ENCODE data around the gene KNL1. TPM values are rescaled to one million over a fixed set of nuclear protein-coding genes. Genes with fewer than 3 reads are reported as not detected.
"Not testable (repeated sequence)": the region's sequence is repeated elsewhere in the genome, so short reads cannot be mapped to it uniquely, and the experiment has no call there.

The KNL1 gene
- total RNA-seq, 1 donor: 1.3 TPM

- DNase-seq (ENCODE audit: low read depth in 2 of 3, low spot score in 2 of 3): no peak
Measured at GRCh38 chr15:40578892-40579291, 15.2 kb upstream of the KNL1 start.

GRCh38 chr15:40581796-40582195 lies 12.3 kb upstream of the KNL1 start:
- DNase-seq (ENCODE audit: low read depth in 2 of 3, low spot score in 2 of 3): not testable (repeated sequence)

- DNase-seq (ENCODE audit: low read depth in 2 of 3, low spot score in 2 of 3): peak in 1 of 3 donors; percentile 34
Measured at GRCh38 chr15:40582726-40583246, 11.3 kb upstream of the KNL1 start.

- no peak for DNase-seq (ENCODE audit: low read depth in 2 of 3, low spot score in 2 of 3)
Measured at GRCh38 chr15:40584191-40584590, 9.9 kb upstream of the KNL1 start.

GRCh38 chr15:40590667-40591050 lies 3.4 kb upstream of the KNL1 start:
- no peak for DNase-seq (ENCODE audit: low read depth in 2 of 3, low spot score in 2 of 3)

GRCh38 chr15:40591389-40591788 lies 2.7 kb upstream of the KNL1 start:
- no peak for DNase-seq (ENCODE audit: low read depth in 2 of 3, low spot score in 2 of 3)

GRCh38 chr15:40593165-40593564 lies 884 bp upstream of the KNL1 start:
- DNase-seq (ENCODE audit: low read depth in 2 of 3, low spot score in 2 of 3): no peak

- DNase-seq (ENCODE audit: low read depth in 2 of 3, low spot score in 2 of 3): no peak
Measured at GRCh38 chr15:40594429-40594836, 384 bp downstream of the KNL1 start.

- no peak for DNase-seq (ENCODE audit: low read depth in 2 of 3, low spot score in 2 of 3)
Measured at GRCh38 chr15:40595219-40595618, 1.2 kb downstream of the KNL1 start.

GRCh38 chr15:40595773-40596172 lies 1.7 kb downstream of the KNL1 start:
- no peak for DNase-seq (ENCODE audit: low read depth in 2 of 3, low spot score in 2 of 3)

- DNase-seq (ENCODE audit: low read depth in 2 of 3, low spot score in 2 of 3): no peak
Measured at GRCh38 chr15:40597024-40597423, 3.0 kb downstream of the KNL1 start.

- no peak for DNase-seq (ENCODE audit: low read depth in 2 of 3, low spot score in 2 of 3)
Measured at GRCh38 chr15:40598126-40598525, 4.1 kb downstream of the KNL1 start.

- DNase-seq (ENCODE audit: low read depth in 2 of 3, low spot score in 2 of 3): no peak
Measured at GRCh38 chr15:40598672-40599071, 4.6 kb downstream of the KNL1 start.

- no peak for DNase-seq (ENCODE audit: low read depth in 2 of 3, low spot score in 2 of 3)
Measured at GRCh38 chr15:40600956-40601355, 6.9 kb downstream of the KNL1 start.

GRCh38 chr15:40603935-40604334 lies 9.9 kb downstream of the KNL1 start:
- no peak for DNase-seq (ENCODE audit: low read depth in 2 of 3, low spot score in 2 of 3)

- no peak for DNase-seq (ENCODE audit: low read depth in 2 of 3, low spot score in 2 of 3)
Measured at GRCh38 chr15:40613080-40613479, 19.0 kb downstream of the KNL1 start.

- DNase-seq (ENCODE audit: low read depth in 2 of 3, low spot score in 2 of 3): peak in 1 of 3 donors; percentile 10
Measured at GRCh38 chr15:40618023-40618422, 24.0 kb downstream of the KNL1 start.

- no peak for DNase-seq (ENCODE audit: low read depth in 2 of 3, low spot score in 2 of 3)
Measured at GRCh38 chr15:40618906-40619305, 24.9 kb downstream of the KNL1 start.

- DNase-seq (ENCODE audit: low read depth in 2 of 3, low spot score in 2 of 3): no peak
Measured at GRCh38 chr15:40623361-40623760, 29.3 kb downstream of the KNL1 start.

- DNase-seq (ENCODE audit: low read depth in 2 of 3, low spot score in 2 of 3): no peak
Measured at GRCh38 chr15:40630313-40630712, 36.3 kb downstream of the KNL1 start.

GRCh38 chr15:40633178-40633577 lies 39.1 kb downstream of the KNL1 start:
- no peak for DNase-seq (ENCODE audit: low read depth in 2 of 3, low spot score in 2 of 3)

GRCh38 chr15:40637221-40637745 lies 43.2 kb downstream of the KNL1 start:
- DNase-seq (ENCODE audit: low read depth in 2 of 3, low spot score in 2 of 3): no peak

- no peak for DNase-seq (ENCODE audit: low read depth in 2 of 3, low spot score in 2 of 3)
Measured at GRCh38 chr15:40639677-40640076, 45.6 kb downstream of the KNL1 start.
